HCT116 (cell line): ENCODE results near the gene C7orf25. TPM values are rescaled to one million over a fixed set of nuclear protein-coding genes. Genes with fewer than 3 reads are reported as not detected.
A peak's percentile ranks its signal among the peaks of the same experiment; 100 is the strongest.

Source experiments
- ATAC-seq: fragments of 200-7000 bp; cut with Tn5 transposase; 2 replicates; pipeline ENCODE4 v1.9.1; 2020; ENCODE audit warnings: mild to moderate bottlenecking, moderate library complexity
- Bru-seq: library from RNA; stranded (reverse); fragments of 400-500 nt; gene quantifications from one replicate; lab custom pipeline; 2021; lab: Mats Ljungman, UMichigan
- BruChase-seq, 2 experiments: library from RNA; stranded (reverse); fragments of 400-500 nt; gene quantifications; one replicate each; lab custom pipeline; 2021; lab: Mats Ljungman, UMichigan
- BruUV-seq: library from RNA; stranded (reverse); fragments of 400-500 nt; replicated peaks from 2 replicates; lab custom pipeline; 2021; lab: Mats Ljungman, UMichigan
- CTCF ChIA-PET: fragments of 300-600 bp; sonication (Branson Sonifier 250); formaldehyde crosslinking; loops from one replicate; lab custom pipeline; 2021; ENCODE audit warnings: antibody characterized with exemption; lab: Charles Lee
- POLR2A ChIA-PET: fragments of 300-600, 350-600 bp; sonication (Branson Sonifier 250); formaldehyde crosslinking; loops from one replicate; lab custom pipeline; 2021; ENCODE audit warnings: antibody characterized with exemption; lab: Charles Lee
- RAD21 ChIA-PET, 2 experiments: fragments of 300-600 bp; sonication (Branson Sonifier 250); formaldehyde crosslinking; loops; one replicate each; lab custom pipeline; 2023; ENCODE audit warnings: low total read pairs in 2 of 2; ENCODE audit not compliant: uncharacterized antibody in 2 of 2, unreplicated experiment in 2 of 2, low non-redundant PET in 1 of 2; lab: Charles Lee
- DNase-seq: peaks from one replicate; pipeline ENCODE4 v3.0.0-alpha.2; 2010; ENCODE audit warnings: low read depth, low spot score
- H2AFZ ChIP-seq: fragments of 200-600 bp; shearing (Covaris generic), sonication (generic); 2 replicates; pipeline ENCODE4 v1.6.1; 2017; ENCODE audit warnings: low read depth, mixed run types, mixed read lengths, antibody characterized with exemption, low read length; ENCODE audit not compliant: poor library complexity, severe bottlenecking
- H3K27ac ChIP-seq: 2 replicates; pipeline ENCODE4 v1.5.1; 2012; ENCODE audit warnings: low read depth, low read length
- H3K27me3 ChIP-seq: fragments of 200-600 bp; sonication (generic); 2 replicates; pipeline ENCODE4 v1.6.1; 2016; ENCODE audit warnings: mixed run types, low read length, mixed read lengths; ENCODE audit not compliant: insufficient read depth
- H3K36me3 ChIP-seq, 2 experiments: fragments of 200-500 bp in 1 of 2; fragments of 200-600 bp in 1 of 2; sonication (Bioruptor generic) in 1 of 2; sonication (generic) in 1 of 2; 2 replicates each; pipeline versions ENCODE4 v1.5.1 to v1.6.1; 2014 to 2016; ENCODE audit warnings: low read length in 2 of 2, inconsistent platforms in 1 of 2, mixed read lengths in 1 of 2, mixed run types in 1 of 2; ENCODE audit not compliant: insufficient read depth in 2 of 2, control insufficient read depth in 1 of 2
- H3K4me1 ChIP-seq, 2 experiments: fragments of 200-600 bp in 1 of 2; sonication (generic) in 1 of 2; 2 replicates each; pipeline versions ENCODE4 v1.5.1 to v1.6.1; 2012 to 2017; ENCODE audit warnings: low read length in 2 of 2, inconsistent platforms in 1 of 2, mild to moderate bottlenecking in 1 of 2, mixed read lengths in 1 of 2, mixed run types in 1 of 2, moderate library complexity in 1 of 2; ENCODE audit not compliant: insufficient read depth in 2 of 2, control insufficient read depth in 1 of 2
- H3K4me2 ChIP-seq: fragments of 200-600 bp; sonication (generic); 2 replicates; pipeline ENCODE4 v1.6.1; 2017; ENCODE audit warnings: mixed run types, low read length, mixed read lengths
- H3K4me3 ChIP-seq, 2 experiments: fragments of 200-600 bp in 1 of 2; sonication (generic) in 1 of 2; replicated peaks in 1 of 2; 2 replicates each; pipeline ENCODE4 v1.5.1; 2011 to 2016; ENCODE audit warnings: low read length in 2 of 2, control low read depth in 1 of 2, low read depth in 1 of 2, mild to moderate bottlenecking in 1 of 2, mixed read lengths in 1 of 2, mixed run types in 1 of 2
- H3K79me2 ChIP-seq: fragments of 200-600 bp; sonication (generic); 2 replicates; pipeline ENCODE4 v1.6.1; 2017; ENCODE audit warnings: mild to moderate bottlenecking, mixed run types, low read length, moderate library complexity, mixed read lengths; ENCODE audit not compliant: insufficient read depth
- H3K9ac ChIP-seq: fragments of 200-600 bp; sonication (generic); 2 replicates; pipeline ENCODE4 v1.6.1; 2016; ENCODE audit warnings: low read length, mixed read lengths
- H3K9me2 ChIP-seq: fragments of 200-600 bp; sonication (generic), shearing (Covaris generic); 2 replicates; pipeline ENCODE4 v1.6.1; 2017; ENCODE audit warnings: mixed run types, mild to moderate bottlenecking, moderate library complexity; ENCODE audit not compliant: insufficient read depth
- H3K9me3 ChIP-seq, 2 experiments: fragments of 200-500 bp in 1 of 2; fragments of 200-600 bp in 1 of 2; sonication (Bioruptor generic) in 1 of 2; sonication (generic) in 1 of 2; 2 replicates each; pipeline ENCODE4 v1.6.1; 2014 to 2017; ENCODE audit warnings: low read length in 2 of 2, mixed read lengths in 2 of 2, inconsistent platforms in 1 of 2, low read depth in 1 of 2, mild to moderate bottlenecking in 1 of 2, mixed run types in 1 of 2, moderate library complexity in 1 of 2; ENCODE audit not compliant: control insufficient read depth in 1 of 2, insufficient read depth in 1 of 2
- H4K20me1 ChIP-seq: fragments of 200-600 bp; sonication (generic), shearing (Covaris generic); 2 replicates; pipeline ENCODE4 v1.6.1; 2017; ENCODE audit warnings: mixed run types, mild to moderate bottlenecking, moderate library complexity; ENCODE audit not compliant: insufficient read depth
- CBX3 ChIP-seq: IDR thresholded peaks from 2 replicates; pipeline ENCODE4 v1.6.1; 2012; ENCODE audit warnings: low read depth
- CEBPB ChIP-seq: IDR thresholded peaks from 2 replicates; pipeline ENCODE4 v1.6.1; 2012; ENCODE audit warnings: low read depth
- EGR1 ChIP-seq: IDR thresholded peaks from 2 replicates; pipeline ENCODE4 v1.6.1; 2012; ENCODE audit warnings: low read depth
- ELF1 ChIP-seq: IDR thresholded peaks from 2 replicates; pipeline ENCODE4 v1.6.1; 2012; ENCODE audit warnings: low read depth, borderline replicate concordance
- EZH2 ChIP-seq: fragments of 200-600 bp; sonication (generic); IDR thresholded peaks from 2 replicates; pipeline ENCODE4 v1.6.1; 2017; ENCODE audit warnings: antibody characterized with exemption, mixed run types
- EZH2phosphoT487 ChIP-seq: fragments of 200-600 bp; IDR thresholded peaks from 2 replicates; pipeline ENCODE4 v1.6.1; 2018; ENCODE audit warnings: antibody characterized with exemption, borderline replicate concordance
- FOSL1 ChIP-seq: IDR thresholded peaks from 2 replicates; pipeline ENCODE4 v1.6.1; 2012; ENCODE audit warnings: low read depth
- JUND ChIP-seq: IDR thresholded peaks from 2 replicates; pipeline ENCODE4 v1.6.1; 2012
- POLR2A ChIP-seq: IDR thresholded peaks from 2 replicates; pipeline ENCODE4 v1.7.0; 2011; ENCODE audit warnings: borderline replicate concordance; ENCODE audit not compliant: insufficient read depth, insufficient read length; ENCODE audit errors: extremely low read depth
- POLR2AphosphoS5 ChIP-seq: IDR thresholded peaks from 2 replicates; pipeline ENCODE4 v1.6.1; 2011; ENCODE audit warnings: mild to moderate bottlenecking, low read depth, low read length, moderate library complexity
- RAD21 ChIP-seq: IDR thresholded peaks from 2 replicates; pipeline ENCODE4 v1.6.1; 2012; ENCODE audit warnings: low read depth, mild to moderate bottlenecking
- SIN3A ChIP-seq: IDR thresholded peaks from 2 replicates; pipeline ENCODE4 v1.6.1; 2012; ENCODE audit warnings: low read depth
- SP1 ChIP-seq: IDR thresholded peaks from 2 replicates; pipeline ENCODE4 v1.6.1; 2012; ENCODE audit warnings: low read depth
- SRF ChIP-seq: IDR thresholded peaks from 2 replicates; pipeline ENCODE4 v1.6.1; 2012; ENCODE audit warnings: low read depth
- TCF7L2 ChIP-seq: IDR thresholded peaks from 2 replicates; pipeline ENCODE4 v1.7.0; 2011; ENCODE audit warnings: borderline replicate concordance, inconsistent platforms; ENCODE audit not compliant: insufficient read depth, insufficient read length; ENCODE audit errors: extremely low read depth
- YY1 ChIP-seq: IDR thresholded peaks from 2 replicates; pipeline ENCODE4 v1.6.1; 2011; ENCODE audit warnings: low read length, low read depth, moderate library complexity, mild to moderate bottlenecking; ENCODE audit not compliant: insufficient replicate concordance; ENCODE audit errors: extremely low read depth
- ZFX ChIP-seq: fragments of 450-650 bp; IDR thresholded peaks from 2 replicates; pipeline ENCODE4 v1.6.1; 2017
- ZNF274 ChIP-seq: fragments of 200-500 bp; sonication (Bioruptor generic); IDR thresholded peaks from 2 replicates; pipeline ENCODE4 v1.6.1; 2014; ENCODE audit warnings: mild to moderate bottlenecking, low read depth, low read length, inconsistent platforms
- intact Hi-C: fragments of 100-400 bp; cut with micrococcal nuclease; formaldehyde crosslinking; loops from 2 replicates; pipeline ENCODE4 v1.10.0; 2022
- long read RNA-seq: library from polyadenylated mRNA; unstranded; transcript quantifications from one replicate; pipeline ENCODE4 v2.0.0, GENCODE V29; 2021; ENCODE audit not compliant: unreplicated experiment
- polyA plus RNA-seq: library from polyadenylated mRNA; unstranded; fragments of >200 nt; gene quantifications from 2 replicates; pipeline ENCODE4 v1.2.1, GENCODE V29; 2012; ENCODE audit warnings: missing spikeins
- total RNA-seq: library from RNA; stranded (reverse); gene quantifications from one replicate; pipeline ENCODE4 v1.2.1, GENCODE V29; 2021; ENCODE audit not compliant: unreplicated experiment
- TF ChIP-seq, protein P1 (sequence below): IDR thresholded peaks from 2 replicates; pipeline ENCODE4 v1.6.1; 2012
- TF ChIP-seq, protein P2 (sequence below): IDR thresholded peaks from 2 replicates; pipeline ENCODE4 v1.6.1; 2011; ENCODE audit warnings: mild to moderate bottlenecking, low read length, moderate library complexity; ENCODE audit not compliant: insufficient replicate concordance; ENCODE audit errors: extremely low read depth
- TF ChIP-seq, protein P3 (sequence below): IDR thresholded peaks from 2 replicates; pipeline ENCODE4 v1.6.1; 2012
- TF ChIP-seq, protein P4 (sequence below), 3 experiments: fragments of 200-600 bp in 1 of 3; sonication (generic) in 1 of 3; IDR thresholded peaks in 2 of 3; conservative IDR thresholded peaks in 1 of 3; 2 replicates each; pipeline ENCODE4 v1.5.1; 2012 to 2017; ENCODE audit warnings: low read depth in 2 of 3, low read length in 2 of 3, antibody characterized with exemption in 1 of 3, borderline replicate concordance in 1 of 3, control low read depth in 1 of 3, mild to moderate bottlenecking in 1 of 3, mixed read lengths in 1 of 3, mixed run types in 1 of 3, moderate library complexity in 1 of 3; ENCODE audit not compliant: insufficient read depth in 1 of 3

The C7orf25 gene
- total RNA-seq (5.3 TPM), Bru-seq, nascent RNA (percentile 59 among the genes with signal in this experiment), BruChase-seq, experiment 1, labeled RNA remaining after a 6-hour chase (percentile 69 among the genes with signal in this experiment), BruChase-seq, experiment 2, labeled RNA remaining after a 2-hour chase (percentile 68 among the genes with signal in this experiment)
- polyA plus RNA-seq = 1.2 and 2.4 TPM in 2 replicates
- long read RNA-seq, transcript C7orf25-201 (2 exons, 2,451 nt) = major isoform, 18 of 22 reads
- long read RNA-seq, partial matches to known transcripts = 0 of 22 reads
- long read RNA-seq, other reads (novel, unspliced or antisense) = 0 of 22 reads

DNA sequence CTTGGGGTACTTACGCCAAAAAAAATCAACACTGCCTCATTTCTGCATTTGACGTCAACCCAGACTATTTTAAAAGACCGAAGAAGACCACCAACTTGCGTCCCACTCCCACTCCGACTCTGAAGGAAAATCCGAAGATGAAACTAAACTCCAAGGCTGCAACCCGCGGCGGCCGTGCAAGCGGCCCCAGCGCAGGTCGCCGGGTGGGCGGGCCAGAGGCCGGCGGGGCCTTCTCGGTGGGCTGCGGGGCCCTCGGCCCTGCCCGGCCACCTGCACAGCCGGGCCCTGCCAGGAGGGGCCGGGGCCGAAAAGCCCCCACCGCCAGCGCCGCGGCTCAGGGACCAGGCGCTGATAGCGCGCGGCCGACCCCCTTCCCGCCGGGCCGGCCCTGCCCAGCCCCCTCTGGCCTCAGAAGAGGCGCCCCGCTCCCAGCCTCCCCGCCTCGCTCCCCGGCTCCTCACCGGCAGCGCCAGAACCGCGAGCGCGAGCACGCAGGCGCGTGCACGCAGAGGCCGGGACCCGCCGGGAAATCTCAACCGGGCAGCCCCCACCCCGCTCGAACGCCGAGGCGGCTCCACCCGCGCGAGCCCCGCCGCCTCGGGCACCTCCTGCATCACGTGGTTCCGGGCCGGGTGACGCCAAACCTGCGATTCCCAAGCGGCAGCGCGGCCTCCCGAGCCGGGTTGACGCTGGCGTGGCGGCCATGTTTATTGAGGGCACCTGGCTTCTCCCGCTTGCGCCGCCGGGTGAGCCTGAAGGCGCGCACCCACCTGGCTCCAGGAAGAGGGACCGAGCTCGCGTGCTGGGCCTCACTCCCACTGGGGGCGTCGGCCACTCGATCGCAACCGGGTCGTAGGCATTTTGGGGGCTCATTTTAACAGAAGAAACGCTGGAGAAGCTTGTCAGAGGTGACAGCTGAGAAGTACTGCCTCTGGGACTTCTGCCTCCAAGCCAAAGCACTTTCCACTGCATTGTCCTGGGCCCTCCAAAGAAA is at the start of gene C7orf25:
Gene C7orf25 (minus strand): TSS at position 617 of the 994 bp plus-strand sequence. CDS start 1,170 bp downstream, outside the sequence.
- Histone ChIP-seq H3K4me2 (peak within 1 kb of the TSS; percentile 82), H3K4me1 (peaks cover 0 to 17% of the 10 kb centered on the region in 2 experiments; a peak in 2 of 4 replicates), H3K9ac (peak within 1 kb of the TSS; percentile 71), H2AFZ (no peak within 1 kb of the TSS), H3K27me3 (no peaks in the 10 kb centered on the region), H3K4me3 (peak within 1 kb of the TSS; percentile 66 to 67), H4K20me1 (no peaks in the 10 kb centered on the region), H3K79me2 (0 out of 2 replicates have a peak, but pooled peaks cover 6% of the 10 kb centered on the region), H3K9me3 (no peaks in the 10 kb centered on the region), H3K27ac (peak within 1 kb of the TSS; percentile 68), H3K36me3 (peaks cover 9 to 15% of the 10 kb centered on the region in 2 experiments; a peak in 2 of 4 replicates), H3K9me2 (no peaks in the 10 kb centered on the region)
- POLR2A ChIA-PET = no interaction called here
- RAD21 ChIA-PET = no interaction called here
- BruUV-seq = no TSS peak
- intact Hi-C loops = no loop called here
- DNase-seq (peak; percentile 82), ATAC-seq (peak; percentile 89)
- CTCF ChIA-PET = no interaction called here
- TF ChIP-seq, protein P1, sequence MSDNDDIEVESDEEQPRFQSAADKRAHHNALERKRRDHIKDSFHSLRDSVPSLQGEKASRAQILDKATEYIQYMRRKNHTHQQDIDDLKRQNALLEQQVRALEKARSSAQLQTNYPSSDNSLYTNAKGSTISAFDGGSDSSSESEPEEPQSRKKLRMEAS = no peak; the same call in none of the 2 replicates
- no peak for TF ChIP-seq CEBPB
- TF ChIP-seq, protein P2, sequence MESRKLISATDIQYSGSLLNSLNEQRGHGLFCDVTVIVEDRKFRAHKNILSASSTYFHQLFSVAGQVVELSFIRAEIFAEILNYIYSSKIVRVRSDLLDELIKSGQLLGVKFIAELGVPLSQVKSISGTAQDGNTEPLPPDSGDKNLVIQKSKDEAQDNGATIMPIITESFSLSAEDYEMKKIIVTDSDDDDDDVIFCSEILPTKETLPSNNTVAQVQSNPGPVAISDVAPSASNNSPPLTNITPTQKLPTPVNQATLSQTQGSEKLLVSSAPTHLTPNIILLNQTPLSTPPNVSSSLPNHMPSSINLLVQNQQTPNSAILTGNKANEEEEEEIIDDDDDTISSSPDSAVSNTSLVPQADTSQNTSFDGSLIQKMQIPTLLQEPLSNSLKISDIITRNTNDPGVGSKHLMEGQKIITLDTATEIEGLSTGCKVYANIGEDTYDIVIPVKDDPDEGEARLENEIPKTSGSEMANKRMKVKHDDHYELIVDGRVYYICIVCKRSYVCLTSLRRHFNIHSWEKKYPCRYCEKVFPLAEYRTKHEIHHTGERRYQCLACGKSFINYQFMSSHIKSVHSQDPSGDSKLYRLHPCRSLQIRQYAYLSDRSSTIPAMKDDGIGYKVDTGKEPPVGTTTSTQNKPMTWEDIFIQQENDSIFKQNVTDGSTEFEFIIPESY = no peak
- TF ChIP-seq, protein P3, sequence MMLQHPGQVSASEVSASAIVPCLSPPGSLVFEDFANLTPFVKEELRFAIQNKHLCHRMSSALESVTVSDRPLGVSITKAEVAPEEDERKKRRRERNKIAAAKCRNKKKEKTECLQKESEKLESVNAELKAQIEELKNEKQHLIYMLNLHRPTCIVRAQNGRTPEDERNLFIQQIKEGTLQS = no peak
- TF ChIP-seq EZH2 = no peak
- peak; percentile 83 for TF ChIP-seq POLR2AphosphoS5
- TF ChIP-seq ZNF274 = no peak
- TF ChIP-seq SRF = no peak
- TF ChIP-seq EGR1 = peak; percentile 74
- no peak for TF ChIP-seq FOSL1
- TF ChIP-seq, protein P4, sequence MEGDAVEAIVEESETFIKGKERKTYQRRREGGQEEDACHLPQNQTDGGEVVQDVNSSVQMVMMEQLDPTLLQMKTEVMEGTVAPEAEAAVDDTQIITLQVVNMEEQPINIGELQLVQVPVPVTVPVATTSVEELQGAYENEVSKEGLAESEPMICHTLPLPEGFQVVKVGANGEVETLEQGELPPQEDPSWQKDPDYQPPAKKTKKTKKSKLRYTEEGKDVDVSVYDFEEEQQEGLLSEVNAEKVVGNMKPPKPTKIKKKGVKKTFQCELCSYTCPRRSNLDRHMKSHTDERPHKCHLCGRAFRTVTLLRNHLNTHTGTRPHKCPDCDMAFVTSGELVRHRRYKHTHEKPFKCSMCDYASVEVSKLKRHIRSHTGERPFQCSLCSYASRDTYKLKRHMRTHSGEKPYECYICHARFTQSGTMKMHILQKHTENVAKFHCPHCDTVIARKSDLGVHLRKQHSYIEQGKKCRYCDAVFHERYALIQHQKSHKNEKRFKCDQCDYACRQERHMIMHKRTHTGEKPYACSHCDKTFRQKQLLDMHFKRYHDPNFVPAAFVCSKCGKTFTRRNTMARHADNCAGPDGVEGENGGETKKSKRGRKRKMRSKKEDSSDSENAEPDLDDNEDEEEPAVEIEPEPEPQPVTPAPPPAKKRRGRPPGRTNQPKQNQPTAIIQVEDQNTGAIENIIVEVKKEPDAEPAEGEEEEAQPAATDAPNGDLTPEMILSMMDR (IDR thresholded peaks at IDR 0.05 in 2 of 3, conservative IDR thresholded peaks at IDR 0.05 in 1 of 3; ENCODE audit: borderline replicate concordance in 1 of 3, insufficient read depth in 1 of 3, low read depth in 2 of 3, low read length in 2 of 3) = no peak
- TF ChIP-seq EZH2phosphoT487 = no peak
- TF ChIP-seq YY1 = peak; percentile 100
- TF ChIP-seq SP1 = peak; percentile 39; the same call in 1 of the 2 replicates
- peak; percentile 46 for TF ChIP-seq TCF7L2
- TF ChIP-seq RAD21 = no peak
- TF ChIP-seq ELF1 = peak; percentile 28; the same call in 1 of the 2 replicates
- TF ChIP-seq JUND = no peak
- peak; percentile 90 for TF ChIP-seq ZFX
- peak; percentile 77 for TF ChIP-seq SIN3A
- TF ChIP-seq CBX3 = peak; percentile 89
- peak; percentile 48 for TF ChIP-seq POLR2A
